Measurements from ENCODE around the gene MAGI1. TPM values are rescaled to one million over a fixed set of nuclear protein-coding genes. Genes with fewer than 3 reads are reported as not detected.

The MAGI1 gene
- total RNA-seq, 2 experiments from 2014 or later = 0.47 to 0.51 TPM

- intact Hi-C loops (cut with micrococcal nuclease) = no loop called here
- POLR2A ChIA-PET = no interaction called here
- no peak for TF ChIP-seq CTCF (IDR thresholded peaks at IDR 0.05)
- Mint-ChIP-seq H3K4me3 (no peak overlapping the region), H3K4me1 (ENCODE audit: low read depth) (no peaks in the 10 kb centered on the region), H3K36me3 (ENCODE audit: low read depth) (no peaks in the 10 kb centered on the region), H3K9me3 (no peaks in the 10 kb centered on the region), H3K27ac (no peak overlapping the region), H3K27me3 (no peaks in the 10 kb centered on the region)
- DNase-seq (no peak), ATAC-seq (no peak)
- CTCF ChIA-PET = no interaction called here
These were observed 541.5 kb downstream of the MAGI1 start for GRCh38 chr3:65497236-65497635.

- no peak for TF ChIP-seq CTCF (IDR thresholded peaks at IDR 0.05)
- ChIA-PET CTCF (no interaction called here), POLR2A (no interaction called here)
- Mint-ChIP-seq H3K4me3 (no peak overlapping the region), H3K27ac (no peak overlapping the region), H3K9me3 (no peaks in the 10 kb centered on the region), H3K4me1 (ENCODE audit: low read depth) (no peaks in the 10 kb centered on the region), H3K27me3 (no peaks in the 10 kb centered on the region), H3K36me3 (ENCODE audit: low read depth) (no peaks in the 10 kb centered on the region)
- no peak for DNase-seq
- intact Hi-C loops (cut with micrococcal nuclease) = no loop called here
- no peak for ATAC-seq
These were observed 544.8 kb downstream of the MAGI1 start for GRCh38 chr3:65493938-65494337.

GRCh38 chr3:65493371-65493882 is 545.3 kb downstream of the MAGI1 start:
- Mint-ChIP-seq H3K4me3 (no peak overlapping the region), H3K9me3 (no peaks in the 10 kb centered on the region), H3K27ac (no peak overlapping the region), H3K36me3 (ENCODE audit: low read depth) (no peaks in the 10 kb centered on the region), H3K4me1 (ENCODE audit: low read depth) (no peaks in the 10 kb centered on the region), H3K27me3 (no peaks in the 10 kb centered on the region)
- ChIA-PET POLR2A (no interaction called here), CTCF (no interaction called here)
- no peak for TF ChIP-seq CTCF (IDR thresholded peaks at IDR 0.05)
- intact Hi-C loops (cut with micrococcal nuclease) = no loop called here
- ATAC-seq = no peak
- no peak for DNase-seq

GRCh38 chr3:65492249-65492648 is 546.5 kb downstream of the MAGI1 start:
- H3K9me3 Mint-ChIP-seq = peaks cover 1% of the 10 kb centered on the region
- intact Hi-C loops (cut with micrococcal nuclease) = no loop called here
- H3K27ac Mint-ChIP-seq = no peak overlapping the region
- DNase-seq (no peak), ATAC-seq (no peak)
- no peaks in the 10 kb centered on the region for H3K27me3 Mint-ChIP-seq
- no peaks in the 10 kb centered on the region for H3K4me1 Mint-ChIP-seq (ENCODE audit: low read depth)
- no peak overlapping the region for H3K4me3 Mint-ChIP-seq
- ChIA-PET POLR2A (no interaction called here), CTCF (no interaction called here)
- no peaks in the 10 kb centered on the region for H3K36me3 Mint-ChIP-seq (ENCODE audit: low read depth)
- no peak for TF ChIP-seq CTCF (IDR thresholded peaks at IDR 0.05)

GRCh38 chr3:65490114-65490513 is 548.6 kb downstream of the MAGI1 start:
- CTCF ChIA-PET = no interaction called here
- Mint-ChIP-seq H3K9me3 (peaks cover 1% of the 10 kb centered on the region), H3K4me1 (ENCODE audit: low read depth) (no peaks in the 10 kb centered on the region), H3K27ac (no peak overlapping the region), H3K27me3 (no peaks in the 10 kb centered on the region), H3K4me3 (no peak overlapping the region), H3K36me3 (ENCODE audit: low read depth) (no peaks in the 10 kb centered on the region)
- intact Hi-C loops (cut with micrococcal nuclease) = no loop called here
- TF ChIP-seq CTCF (IDR thresholded peaks at IDR 0.05) = no peak
- no peak for DNase-seq
- no peak for ATAC-seq
- POLR2A ChIA-PET = no interaction called here
